ENCODE data around the gene BBS7. TPM values are rescaled to one million over a fixed set of nuclear protein-coding genes. Genes with fewer than 3 reads are reported as not detected.
A peak's percentile ranks its signal among the peaks of the same experiment; 100 is the strongest.

Gene BBS7
- total and polyA plus RNA-seq, 2 experiments from 2014 or later, result 14.8 to 30.8 TPM

- H3K27ac Mint-ChIP-seq, result no peak overlapping the region
- H3K4me3 ChIP-seq, result no peak overlapping the region
- H3K4me3 Mint-ChIP-seq, result no peak overlapping the region
- H3K4me2 ChIP-seq, result no peak overlapping the region
- DNase-seq (ENCODE audit: low spot score) (no peak), ATAC-seq (no peak)
- H3K36me3 Mint-ChIP-seq (ENCODE audit: low read depth), result peaks cover 32% of the 10 kb centered on the region
- no peaks in the 10 kb centered on the region for H3K27me3 ChIP-seq (ENCODE audit: insufficient read depth)
- H3K27ac ChIP-seq (ENCODE audit: low read depth), result no peak overlapping the region
- no peaks in the 10 kb centered on the region for H3F3A ChIP-seq (replicated peaks; ENCODE audit: low read depth)
- H3K4me1 Mint-ChIP-seq, result peaks cover 7% of the 10 kb centered on the region
- TF ChIP-seq REST (IDR thresholded peaks at IDR 0.05; ENCODE audit: unreplicated experiment) (no peak), EZH2 (IDR thresholded peaks at IDR 0.05; ENCODE audit: low read depth, unreplicated experiment) (no peak), ETS1 (IDR thresholded peaks at IDR 0.05) (no peak), ZNF114 (CRISPR knock-in tag; IDR thresholded peaks at IDR 0.05) (no peak), JUNB (IDR thresholded peaks at IDR 0.05; ENCODE audit: unreplicated experiment) (no peak), CTCF (conservative IDR thresholded peaks at IDR 0.05; ENCODE audit: low read depth in 2 of 2) (no peak), ZNF331 (CRISPR knock-in tag; IDR thresholded peaks at IDR 0.05; ENCODE audit: low read depth) (no peak)
- H3K9me3 Mint-ChIP-seq, result no peaks in the 10 kb centered on the region
- peaks cover 5% of the 10 kb centered on the region for H4K20me1 ChIP-seq (replicated peaks; ENCODE audit: insufficient read depth)
- H3K9me2 ChIP-seq (ENCODE audit: insufficient read depth), result no peaks in the 10 kb centered on the region
- peaks cover 34% of the 10 kb centered on the region for H3K79me2 ChIP-seq (replicated peaks; ENCODE audit: insufficient read depth)
- peaks cover 24% of the 10 kb centered on the region for H3K36me3 ChIP-seq (ENCODE audit: insufficient read depth)
- peaks cover 11% of the 10 kb centered on the region; the same call in 1 of the 2 replicates for H3K4me1 ChIP-seq (ENCODE audit: insufficient read depth)
- H2AFZ ChIP-seq, result no peak overlapping the region
- H3K27me3 Mint-ChIP-seq (ENCODE audit: insufficient read depth, low read depth, poor library complexity), result peaks cover 16% of the 10 kb centered on the region
Observed at GRCh38 chr4:121824950-121825349, 45.3 kb downstream of the BBS7 start.

- peaks cover 7% of the 10 kb centered on the region for H3K4me1 Mint-ChIP-seq
- ATAC-seq, result no peak
- Histone ChIP-seq H3K27me3 (ENCODE audit: insufficient read depth) (no peaks in the 10 kb centered on the region), H3K4me3 (peak overlapping the region; percentile 92), H2AFZ (peak overlapping the region; percentile 52; the same call in 1 of the 2 replicates), H3K79me2 (replicated peaks; ENCODE audit: insufficient read depth) (peaks cover 34% of the 10 kb centered on the region), H3K4me1 (ENCODE audit: insufficient read depth) (peaks cover 11% of the 10 kb centered on the region; the same call in 1 of the 2 replicates), H3K4me2 (peak overlapping the region; percentile 75), H3F3A (replicated peaks; ENCODE audit: low read depth) (no peaks in the 10 kb centered on the region; the same call in 1 of the 2 replicates), H3K9me2 (ENCODE audit: insufficient read depth) (no peaks in the 10 kb centered on the region), H3K36me3 (ENCODE audit: insufficient read depth) (peaks cover 32% of the 10 kb centered on the region), H3K27ac (ENCODE audit: low read depth) (0 out of 2 replicates have a peak overlapping the region, but pooled peaks have one; percentile 21), H4K20me1 (replicated peaks; ENCODE audit: insufficient read depth) (peaks cover 5% of the 10 kb centered on the region)
- peaks cover 16% of the 10 kb centered on the region for H3K27me3 Mint-ChIP-seq (ENCODE audit: insufficient read depth, low read depth, poor library complexity)
- DNase-seq (ENCODE audit: low spot score), result no peak
- H3K9me3 Mint-ChIP-seq, result no peaks in the 10 kb centered on the region
- peak overlapping the region; percentile 98 for H3K27ac Mint-ChIP-seq
- H3K36me3 Mint-ChIP-seq (ENCODE audit: low read depth), result peaks cover 39% of the 10 kb centered on the region
- H3K4me3 Mint-ChIP-seq, result peak overlapping the region; percentile 100
- no peak for TF ChIP-seq CTCF (conservative IDR thresholded peaks at IDR 0.05; ENCODE audit: low read depth in 2 of 2)
- no peak for TF ChIP-seq EZH2phosphoT487 (IDR thresholded peaks at IDR 0.05; ENCODE audit: unreplicated experiment)
- TF ChIP-seq POLR2AphosphoS5 (IDR thresholded peaks at IDR 0.05; ENCODE audit: low read depth), result no peak
- no peak for TF ChIP-seq EZH2 (IDR thresholded peaks at IDR 0.05; ENCODE audit: low read depth, unreplicated experiment)
Observed at GRCh38 chr4:121824171-121824527, 46.1 kb downstream of the BBS7 start.
